Neural cell (in vitro differentiated cells): ENCODE measurements around the gene KIAA2012. TPM values are rescaled to one million over a fixed set of nuclear protein-coding genes. Genes with fewer than 3 reads are reported as not detected.

Source experiments
- H2AFZ ChIP-seq: fragments of 200-600, 300-800 bp; sonication (generic), shearing (Covaris generic); 2 replicates; pipeline ENCODE4 v1.6.0; 2014; ENCODE audit warnings: low read depth, mild to moderate bottlenecking, antibody characterized with exemption, low read length, moderate library complexity
- H3F3A ChIP-seq: fragments of 200-600 bp; shearing (Covaris generic); 2 replicates; pipeline ENCODE4 v1.6.1; 2016; ENCODE audit warnings: mild to moderate bottlenecking, moderate library complexity, mixed read lengths, antibody characterized with exemption, low read length; ENCODE audit not compliant: insufficient read depth, poor library complexity, severe bottlenecking
- H3K27ac ChIP-seq: fragments of 200-600, 300-800 bp; sonication (generic), shearing (Covaris generic); 2 replicates; pipeline ENCODE4 v1.5.1; 2014; ENCODE audit warnings: mild to moderate bottlenecking, low read length, moderate library complexity
- H3K27me3 ChIP-seq: fragments of 300-800, 200-600 bp; sonication (generic), shearing (Covaris generic); 2 replicates; pipeline ENCODE4 v1.6.0; 2014; ENCODE audit warnings: mild to moderate bottlenecking, low read depth, low read length, moderate library complexity; ENCODE audit not compliant: insufficient read depth
- H3K36me3 ChIP-seq: fragments of 300-800, 200-600 bp; sonication (generic), shearing (Covaris generic); 2 replicates; pipeline ENCODE4 v1.5.1; 2014; ENCODE audit warnings: mild to moderate bottlenecking, antibody characterized with exemption, low read length, moderate library complexity; ENCODE audit not compliant: insufficient read depth
- H3K4me2 ChIP-seq: fragments of 300-800, 200-600 bp; sonication (generic), shearing (Covaris generic); 2 replicates; pipeline ENCODE4 v1.6.0; 2014; ENCODE audit warnings: mild to moderate bottlenecking, low read length
- H3K4me3 ChIP-seq: fragments of 300-800, 200-600 bp; sonication (generic), shearing (Covaris generic); 2 replicates; pipeline ENCODE4 v1.5.1; 2014; ENCODE audit warnings: mild to moderate bottlenecking, low read length, moderate library complexity
- H3K79me2 ChIP-seq: fragments of 200-600 bp; shearing (Covaris generic); replicated peaks from 2 replicates; pipeline ENCODE4 v1.6.0; 2014; ENCODE audit warnings: mild to moderate bottlenecking, low read length, moderate library complexity; ENCODE audit not compliant: insufficient read depth
- H3K9ac ChIP-seq: fragments of 300-800, 200-600 bp; sonication (generic), shearing (Covaris generic); 2 replicates; pipeline ENCODE4 v1.6.1; 2016; ENCODE audit warnings: mild to moderate bottlenecking, low read length, mixed read lengths
- H3K9me2 ChIP-seq: fragments of 200-600 bp; shearing (Covaris generic); 2 replicates; pipeline ENCODE4 v1.6.1; 2016; ENCODE audit warnings: mild to moderate bottlenecking, low read length, mixed read lengths; ENCODE audit not compliant: insufficient read depth
- H3K9me3 ChIP-seq: fragments of 200-600, 300-800 bp; sonication (generic), shearing (Covaris generic); 2 replicates; pipeline ENCODE4 v1.6.1; 2016; ENCODE audit warnings: mild to moderate bottlenecking, mixed run types, low read length, moderate library complexity, mixed read lengths
- H4K20me1 ChIP-seq: fragments of 200-600 bp; shearing (Covaris generic); 2 replicates; pipeline ENCODE4 v1.6.1; 2016; ENCODE audit warnings: mild to moderate bottlenecking, mixed run types; ENCODE audit not compliant: insufficient read depth
- EP300 ChIP-seq: fragments of 450-650 bp; conservative IDR thresholded peaks from 2 replicates; pipeline ENCODE4 v1.6.1; 2014; ENCODE audit warnings: antibody characterized with exemption, mild to moderate bottlenecking, moderate library complexity; ENCODE audit not compliant: poor library complexity, severe bottlenecking
- EZH2 ChIP-seq: fragments of 200-600, 300-800 bp; shearing (Covaris generic), sonication (generic); IDR thresholded peaks from 2 replicates; pipeline ENCODE4 v1.6.1; 2014; ENCODE audit warnings: antibody characterized with exemption, low read length, borderline replicate concordance, mild to moderate bottlenecking; ENCODE audit not compliant: insufficient read depth, poor library complexity, severe bottlenecking
- MXI1 ChIP-seq: fragments of 450-650 bp; conservative IDR thresholded peaks from 2 replicates; pipeline ENCODE4 v1.6.1; 2014; ENCODE audit warnings: antibody characterized with exemption, mild to moderate bottlenecking; ENCODE audit not compliant: poor library complexity, severe bottlenecking
- POLR2AphosphoS5 ChIP-seq: IDR thresholded peaks from 2 replicates; pipeline ENCODE4 v1.6.1; 2012
- RAD21 ChIP-seq: fragments of 450-650 bp; conservative IDR thresholded peaks from 2 replicates; pipeline ENCODE4 v1.6.1; 2014; ENCODE audit warnings: antibody characterized with exemption, mild to moderate bottlenecking, moderate library complexity
- SMC3 ChIP-seq: fragments of 450-650 bp; conservative IDR thresholded peaks from 2 replicates; pipeline ENCODE4 v1.6.1; 2014; ENCODE audit warnings: antibody characterized with exemption, mild to moderate bottlenecking, moderate library complexity; ENCODE audit not compliant: poor library complexity
- TAF1 ChIP-seq: IDR thresholded peaks from 2 replicates; pipeline ENCODE4 v1.6.1; 2012; ENCODE audit warnings: low read depth
- polyA plus RNA-seq: library from polyadenylated mRNA; depleted of rRNA; stranded (reverse); fragments of >200 nt; gene quantifications from 2 replicates; pipeline ENCODE4 v1.2.3, GENCODE V29; 2014
- TF ChIP-seq, protein P1 (sequence below): IDR thresholded peaks from 2 replicates; pipeline ENCODE4 v1.6.1; 2012; ENCODE audit warnings: borderline replicate concordance
- TF ChIP-seq, protein P2 (sequence below): fragments of 450-650 bp; IDR thresholded peaks from 2 replicates; pipeline ENCODE4 v1.5.1; 2014; ENCODE audit warnings: antibody characterized with exemption, mild to moderate bottlenecking, moderate library complexity; ENCODE audit not compliant: poor library complexity, severe bottlenecking

The KIAA2012 gene
- polyA plus RNA-seq, 1 donor from 2014 or later: not detected

DNA sequence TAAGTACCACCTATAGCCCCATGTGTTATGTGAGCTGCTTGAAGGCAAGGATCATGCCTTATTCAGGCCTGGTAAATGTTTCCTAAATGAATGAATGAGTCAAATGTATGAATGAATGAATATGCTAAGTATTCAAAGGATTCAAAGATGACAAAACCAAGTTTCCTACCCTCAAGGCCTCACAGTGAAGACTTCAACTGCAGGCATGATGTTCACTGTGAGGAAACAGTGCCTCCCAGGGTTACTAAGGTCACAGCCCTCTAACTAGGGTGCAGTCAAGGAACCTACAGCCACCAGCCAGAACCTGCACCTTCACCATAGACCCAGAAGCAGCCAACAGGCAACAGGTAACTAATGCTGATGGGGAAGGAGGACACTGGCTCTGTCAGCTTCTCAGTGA lies 96.1 kb downstream of the KIAA2012 start:
- no peaks in the 10 kb centered on the region for H3F3A ChIP-seq
- no peaks in the 10 kb centered on the region for H3K36me3 ChIP-seq
- no peak overlapping the region for H2AFZ ChIP-seq
- no peak overlapping the region for H3K4me3 ChIP-seq
- H3K9me3 ChIP-seq: no peaks in the 10 kb centered on the region
- H3K27me3 ChIP-seq: peaks cover 17% of the 10 kb centered on the region
- H3K4me2 ChIP-seq: no peak overlapping the region
- H3K79me2 ChIP-seq: no peaks in the 10 kb centered on the region
- no peaks in the 10 kb centered on the region for H4K20me1 ChIP-seq
- no peak overlapping the region for H3K27ac ChIP-seq
- no peak overlapping the region for H3K9ac ChIP-seq
- TF ChIP-seq, protein P1, sequence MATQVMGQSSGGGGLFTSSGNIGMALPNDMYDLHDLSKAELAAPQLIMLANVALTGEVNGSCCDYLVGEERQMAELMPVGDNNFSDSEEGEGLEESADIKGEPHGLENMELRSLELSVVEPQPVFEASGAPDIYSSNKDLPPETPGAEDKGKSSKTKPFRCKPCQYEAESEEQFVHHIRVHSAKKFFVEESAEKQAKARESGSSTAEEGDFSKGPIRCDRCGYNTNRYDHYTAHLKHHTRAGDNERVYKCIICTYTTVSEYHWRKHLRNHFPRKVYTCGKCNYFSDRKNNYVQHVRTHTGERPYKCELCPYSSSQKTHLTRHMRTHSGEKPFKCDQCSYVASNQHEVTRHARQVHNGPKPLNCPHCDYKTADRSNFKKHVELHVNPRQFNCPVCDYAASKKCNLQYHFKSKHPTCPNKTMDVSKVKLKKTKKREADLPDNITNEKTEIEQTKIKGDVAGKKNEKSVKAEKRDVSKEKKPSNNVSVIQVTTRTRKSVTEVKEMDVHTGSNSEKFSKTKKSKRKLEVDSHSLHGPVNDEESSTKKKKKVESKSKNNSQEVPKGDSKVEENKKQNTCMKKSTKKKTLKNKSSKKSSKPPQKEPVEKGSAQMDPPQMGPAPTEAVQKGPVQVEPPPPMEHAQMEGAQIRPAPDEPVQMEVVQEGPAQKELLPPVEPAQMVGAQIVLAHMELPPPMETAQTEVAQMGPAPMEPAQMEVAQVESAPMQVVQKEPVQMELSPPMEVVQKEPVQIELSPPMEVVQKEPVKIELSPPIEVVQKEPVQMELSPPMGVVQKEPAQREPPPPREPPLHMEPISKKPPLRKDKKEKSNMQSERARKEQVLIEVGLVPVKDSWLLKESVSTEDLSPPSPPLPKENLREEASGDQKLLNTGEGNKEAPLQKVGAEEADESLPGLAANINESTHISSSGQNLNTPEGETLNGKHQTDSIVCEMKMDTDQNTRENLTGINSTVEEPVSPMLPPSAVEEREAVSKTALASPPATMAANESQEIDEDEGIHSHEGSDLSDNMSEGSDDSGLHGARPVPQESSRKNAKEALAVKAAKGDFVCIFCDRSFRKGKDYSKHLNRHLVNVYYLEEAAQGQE: no peak
- TF ChIP-seq TAF1 (no peak), MXI1 (no peak), SMC3 (no peak)
- H3K9me2 ChIP-seq: no peaks in the 10 kb centered on the region

DNA sequence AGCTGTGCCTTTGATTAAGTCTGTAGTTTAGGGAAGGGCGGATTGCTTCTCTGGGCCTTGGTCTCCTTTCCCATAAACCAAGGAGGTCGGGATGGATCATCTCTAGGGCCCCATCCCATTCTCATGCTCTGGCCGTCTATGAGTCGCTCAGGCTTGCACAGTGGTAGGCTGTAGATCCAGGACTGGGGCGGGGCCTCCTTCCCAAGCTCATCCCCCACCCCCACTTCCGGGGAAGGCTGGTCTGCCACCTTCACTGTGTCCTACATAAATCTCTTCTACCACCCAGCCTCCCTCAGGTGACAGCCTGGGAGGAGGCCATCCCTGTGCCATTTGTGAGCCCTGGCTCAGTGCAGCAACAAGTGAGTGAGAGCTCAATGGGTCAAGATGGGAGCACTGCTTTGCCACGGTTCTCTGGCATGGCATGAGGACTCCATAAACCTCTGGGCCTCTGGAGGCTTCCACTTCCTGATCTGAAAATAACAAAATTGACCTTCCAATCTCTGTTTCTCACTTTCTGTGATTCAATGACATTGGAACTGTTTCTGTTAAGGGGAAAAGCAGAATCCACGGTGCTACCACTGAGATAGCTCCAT lies 96.9 kb downstream of the KIAA2012 start:
- H4K20me1 ChIP-seq: no peaks in the 10 kb centered on the region
- H3K9ac ChIP-seq: no peak overlapping the region
- H3K4me2 ChIP-seq: no peak overlapping the region
- no peaks in the 10 kb centered on the region for H3K36me3 ChIP-seq
- H3K27ac ChIP-seq: no peak overlapping the region
- H3K9me2 ChIP-seq: no peaks in the 10 kb centered on the region
- peaks cover 15% of the 10 kb centered on the region for H3K27me3 ChIP-seq
- no peaks in the 10 kb centered on the region for H3K79me2 ChIP-seq
- H3K9me3 ChIP-seq: no peaks in the 10 kb centered on the region
- TF ChIP-seq EZH2 (no peak), EP300 (no peak), RAD21 (no peak), POLR2AphosphoS5 (no peak), MXI1 (no peak), SMC3 (no peak), TAF1 (no peak)
- TF ChIP-seq, protein P1: no peak
- TF ChIP-seq, protein P2, sequence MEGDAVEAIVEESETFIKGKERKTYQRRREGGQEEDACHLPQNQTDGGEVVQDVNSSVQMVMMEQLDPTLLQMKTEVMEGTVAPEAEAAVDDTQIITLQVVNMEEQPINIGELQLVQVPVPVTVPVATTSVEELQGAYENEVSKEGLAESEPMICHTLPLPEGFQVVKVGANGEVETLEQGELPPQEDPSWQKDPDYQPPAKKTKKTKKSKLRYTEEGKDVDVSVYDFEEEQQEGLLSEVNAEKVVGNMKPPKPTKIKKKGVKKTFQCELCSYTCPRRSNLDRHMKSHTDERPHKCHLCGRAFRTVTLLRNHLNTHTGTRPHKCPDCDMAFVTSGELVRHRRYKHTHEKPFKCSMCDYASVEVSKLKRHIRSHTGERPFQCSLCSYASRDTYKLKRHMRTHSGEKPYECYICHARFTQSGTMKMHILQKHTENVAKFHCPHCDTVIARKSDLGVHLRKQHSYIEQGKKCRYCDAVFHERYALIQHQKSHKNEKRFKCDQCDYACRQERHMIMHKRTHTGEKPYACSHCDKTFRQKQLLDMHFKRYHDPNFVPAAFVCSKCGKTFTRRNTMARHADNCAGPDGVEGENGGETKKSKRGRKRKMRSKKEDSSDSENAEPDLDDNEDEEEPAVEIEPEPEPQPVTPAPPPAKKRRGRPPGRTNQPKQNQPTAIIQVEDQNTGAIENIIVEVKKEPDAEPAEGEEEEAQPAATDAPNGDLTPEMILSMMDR: no peak
- no peak overlapping the region for H2AFZ ChIP-seq
- no peaks in the 10 kb centered on the region for H3F3A ChIP-seq
- H3K4me3 ChIP-seq: no peak overlapping the region
